Measurements from ENCODE around the gene CCL23.
A peak's percentile ranks its signal among the peaks of the same experiment; 100 is the strongest.

Gene CCL23

DNA sequence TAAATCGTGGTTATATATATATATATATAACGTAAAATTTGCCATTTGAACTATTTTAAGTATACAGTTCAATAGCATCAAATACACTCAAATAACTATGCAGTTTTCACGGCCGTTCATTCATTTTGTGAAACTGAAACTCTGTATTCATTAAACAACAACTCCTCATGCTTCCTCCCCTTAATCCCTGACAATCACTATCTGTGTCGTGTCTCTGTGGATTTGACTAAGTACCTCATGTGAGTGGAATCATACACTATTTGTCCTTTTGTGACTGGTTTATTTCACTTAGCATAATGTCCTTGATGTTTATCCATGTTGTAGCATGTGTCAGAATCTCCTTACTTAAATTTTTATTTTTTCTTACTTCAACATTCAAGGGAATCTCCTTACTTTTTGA, 2.8 kb downstream of the CCL23 start:
- Mint-ChIP-seq H3K4me3 (no peak overlapping the region), H3K9me3 (peaks cover 30% of the 10 kb centered on the region), H3K27me3 (ENCODE audit: low read depth, poor library complexity) (peaks cover 38% of the 10 kb centered on the region), H3K4me1 (no peaks in the 10 kb centered on the region), H3K36me3 (ENCODE audit: low read depth) (no peaks in the 10 kb centered on the region), H3K27ac (no peak overlapping the region)
- TF ChIP-seq CTCF (IDR thresholded peaks at IDR 0.05): no peak
- no peak for DNase-seq

- H3K36me3 Mint-ChIP-seq (ENCODE audit: low read depth): no peaks in the 10 kb centered on the region
- H3K4me1 Mint-ChIP-seq: no peaks in the 10 kb centered on the region
- H3K27me3 Mint-ChIP-seq (ENCODE audit: low read depth, poor library complexity): peaks cover 16% of the 10 kb centered on the region
- peaks cover 46% of the 10 kb centered on the region for H3K9me3 Mint-ChIP-seq
- no peak overlapping the region for H3K27ac Mint-ChIP-seq
- no peak for DNase-seq
- no peak for TF ChIP-seq CTCF (IDR thresholded peaks at IDR 0.05)
- no peak overlapping the region for H3K4me3 Mint-ChIP-seq
Measured at GRCh38 chr17:36011201-36011600, 6.6 kb downstream of the CCL23 start.

DNA sequence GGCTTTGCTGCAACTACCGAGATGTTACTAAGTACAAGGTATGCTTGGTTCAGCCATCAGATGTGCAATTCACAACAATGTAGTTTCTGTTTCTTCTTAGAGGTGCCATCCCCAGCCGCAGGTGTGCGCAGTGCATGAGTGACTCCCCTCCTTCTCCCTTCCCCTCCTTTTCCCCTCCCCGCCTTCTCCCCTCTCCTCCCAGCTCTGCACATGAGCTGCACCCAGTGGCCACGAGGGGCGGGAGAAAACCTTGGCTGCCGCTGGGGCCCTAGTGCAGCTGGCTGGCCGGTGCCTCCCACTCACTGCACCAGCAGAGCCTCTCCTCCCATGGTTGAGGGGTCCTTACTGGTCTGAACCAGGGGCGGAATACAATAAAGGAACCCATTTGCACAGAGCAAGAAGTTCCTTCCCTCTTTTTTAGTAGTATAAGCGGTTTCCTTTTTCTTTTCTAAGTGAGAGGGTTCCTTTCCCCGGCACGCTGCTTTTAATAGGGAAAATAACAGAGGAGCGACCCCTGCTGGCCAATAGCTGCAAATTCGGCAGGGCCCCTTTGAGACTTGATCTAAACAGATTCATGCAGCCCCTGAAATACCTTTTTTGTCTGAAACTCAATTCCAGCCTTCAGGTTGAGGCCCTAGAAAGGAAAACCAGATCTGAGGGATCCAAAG, 8.6 kb downstream of the CCL23 start:
- Mint-ChIP-seq H3K36me3 (ENCODE audit: low read depth) (no peaks in the 10 kb centered on the region), H3K4me3 (no peak overlapping the region), H3K27me3 (ENCODE audit: low read depth, poor library complexity) (peaks cover 16% of the 10 kb centered on the region), H3K4me1 (peaks cover 7% of the 10 kb centered on the region), H3K27ac (no peak overlapping the region), H3K9me3 (peaks cover 46% of the 10 kb centered on the region)
- no peak for DNase-seq
- peak; percentile 12 for TF ChIP-seq CTCF (IDR thresholded peaks at IDR 0.05)

- H3K27ac Mint-ChIP-seq: no peak overlapping the region
- no peaks in the 10 kb centered on the region for H3K36me3 Mint-ChIP-seq (ENCODE audit: low read depth)
- H3K27me3 Mint-ChIP-seq (ENCODE audit: low read depth, poor library complexity): peaks cover 4% of the 10 kb centered on the region
- no peak for DNase-seq
- peaks cover 24% of the 10 kb centered on the region for H3K4me1 Mint-ChIP-seq
- no peak for TF ChIP-seq CTCF (IDR thresholded peaks at IDR 0.05)
- H3K4me3 Mint-ChIP-seq: no peak overlapping the region
- peaks cover 16% of the 10 kb centered on the region for H3K9me3 Mint-ChIP-seq
Measured at GRCh38 chr17:36004594-36005108, 13.1 kb downstream of the CCL23 start.

DNA sequence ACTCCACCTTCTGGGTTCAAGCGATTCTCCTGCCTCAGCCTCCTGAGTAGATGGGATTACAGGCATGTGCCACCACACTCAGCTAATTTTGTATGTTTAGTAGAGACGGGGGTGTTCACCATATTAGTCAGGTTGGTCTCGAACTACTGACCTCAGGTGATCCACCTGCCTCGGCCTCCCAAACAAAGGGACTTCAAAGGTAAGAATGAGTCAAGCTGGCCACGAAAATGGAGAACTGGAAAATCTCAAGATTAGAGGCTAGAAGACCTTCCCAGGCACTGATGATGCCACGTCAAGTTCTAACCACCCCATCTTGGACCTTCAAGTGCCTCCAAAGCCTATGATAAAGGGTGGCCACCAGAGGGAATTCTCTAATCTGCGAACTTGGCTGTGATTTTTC, 15.1 kb downstream of the CCL23 start:
- Mint-ChIP-seq H3K4me3 (no peak overlapping the region), H3K27ac (no peak overlapping the region), H3K27me3 (ENCODE audit: low read depth, poor library complexity) (peaks cover 9% of the 10 kb centered on the region), H3K4me1 (peaks cover 24% of the 10 kb centered on the region), H3K9me3 (peaks cover 2% of the 10 kb centered on the region), H3K36me3 (ENCODE audit: low read depth) (no peaks in the 10 kb centered on the region)
- no peak for TF ChIP-seq CTCF (IDR thresholded peaks at IDR 0.05)
- no peak for DNase-seq

Measured in nephron progenitor cell (in vitro differentiated cells).